Endothelial cell of umbilical vein (primary cell): ENCODE data around the gene ARFGAP3.

Experiments
- FOS ChIP-seq: IDR thresholded peaks from 2 replicates; pipeline ENCODE4 v1.6.1; 2011; ENCODE audit warnings: mild to moderate bottlenecking, low read length, moderate library complexity, borderline replicate concordance; ENCODE audit not compliant: insufficient read depth
- POLR2A ChIP-seq: IDR thresholded peaks from 2 replicates; pipeline ENCODE4 v1.6.1; 2012; ENCODE audit warnings: low read depth, mild to moderate bottlenecking, control low read depth, low read length
- POLR2AphosphoS5 ChIP-seq: IDR thresholded peaks from 2 replicates; pipeline ENCODE4 v1.6.1; 2012; ENCODE audit warnings: low read depth, mild to moderate bottlenecking, control low read depth, low read length, moderate library complexity; ENCODE audit not compliant: insufficient read depth
- TF ChIP-seq, protein P1 (sequence below), 2 donors: IDR thresholded peaks; 1 replicate in 1 of 2; 2 replicates in 1 of 2; pipeline ENCODE4 v1.5.1; 2011; ENCODE audit warnings: low read length in 2 of 2, mild to moderate bottlenecking in 2 of 2, moderate library complexity in 2 of 2, control low read depth in 1 of 2, inconsistent platforms in 1 of 2, low read depth in 1 of 2; ENCODE audit not compliant: insufficient read depth in 1 of 2; ENCODE audit errors: extremely low read depth in 1 of 2
- TF ChIP-seq, protein P2 (sequence below): IDR thresholded peaks from 2 replicates; pipeline ENCODE4 v1.6.1; 2011; ENCODE audit not compliant: insufficient read depth, insufficient read length

DNA sequence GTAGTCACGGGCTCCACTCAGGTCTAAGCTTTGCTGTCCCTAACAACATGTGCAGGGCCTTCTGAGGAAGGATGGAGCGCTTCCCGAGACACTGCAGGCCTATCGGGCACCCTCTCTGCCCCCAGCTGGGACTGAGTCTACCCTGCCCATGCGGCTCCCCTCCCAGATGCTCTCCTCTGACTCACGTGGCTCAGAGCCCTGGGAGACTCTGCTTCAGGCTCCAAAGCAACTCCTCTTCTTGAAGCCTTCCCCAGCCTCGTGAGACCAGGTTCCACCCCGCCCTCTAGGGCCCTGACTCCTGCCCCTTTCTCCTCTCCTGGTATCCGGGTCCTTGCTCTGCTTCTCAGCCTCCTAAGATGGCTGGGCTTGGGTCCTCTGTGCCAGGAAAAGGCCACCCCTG lies 28.4 kb upstream of the ARFGAP3 start:
- no peak for TF ChIP-seq POLR2A
- TF ChIP-seq FOS, result no peak
- TF ChIP-seq, protein P1, sequence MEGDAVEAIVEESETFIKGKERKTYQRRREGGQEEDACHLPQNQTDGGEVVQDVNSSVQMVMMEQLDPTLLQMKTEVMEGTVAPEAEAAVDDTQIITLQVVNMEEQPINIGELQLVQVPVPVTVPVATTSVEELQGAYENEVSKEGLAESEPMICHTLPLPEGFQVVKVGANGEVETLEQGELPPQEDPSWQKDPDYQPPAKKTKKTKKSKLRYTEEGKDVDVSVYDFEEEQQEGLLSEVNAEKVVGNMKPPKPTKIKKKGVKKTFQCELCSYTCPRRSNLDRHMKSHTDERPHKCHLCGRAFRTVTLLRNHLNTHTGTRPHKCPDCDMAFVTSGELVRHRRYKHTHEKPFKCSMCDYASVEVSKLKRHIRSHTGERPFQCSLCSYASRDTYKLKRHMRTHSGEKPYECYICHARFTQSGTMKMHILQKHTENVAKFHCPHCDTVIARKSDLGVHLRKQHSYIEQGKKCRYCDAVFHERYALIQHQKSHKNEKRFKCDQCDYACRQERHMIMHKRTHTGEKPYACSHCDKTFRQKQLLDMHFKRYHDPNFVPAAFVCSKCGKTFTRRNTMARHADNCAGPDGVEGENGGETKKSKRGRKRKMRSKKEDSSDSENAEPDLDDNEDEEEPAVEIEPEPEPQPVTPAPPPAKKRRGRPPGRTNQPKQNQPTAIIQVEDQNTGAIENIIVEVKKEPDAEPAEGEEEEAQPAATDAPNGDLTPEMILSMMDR (IDR thresholded peaks at IDR 0.05; ENCODE audit: extremely low read depth in 1 of 2, insufficient read depth in 1 of 2, low read depth in 1 of 2, low read length in 2 of 2), result no peak
- no peak for TF ChIP-seq POLR2AphosphoS5
- TF ChIP-seq, protein P2, sequence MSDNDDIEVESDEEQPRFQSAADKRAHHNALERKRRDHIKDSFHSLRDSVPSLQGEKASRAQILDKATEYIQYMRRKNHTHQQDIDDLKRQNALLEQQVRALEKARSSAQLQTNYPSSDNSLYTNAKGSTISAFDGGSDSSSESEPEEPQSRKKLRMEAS, result no peak
